SW480 (cell line): ENCODE results near the gene SIM2.

Experiments
- DNase-seq: peaks from one replicate; pipeline ENCODE4 v3.0.0-alpha.2; 2016; ENCODE audit warnings: low spot score

Gene SIM2

DNA sequence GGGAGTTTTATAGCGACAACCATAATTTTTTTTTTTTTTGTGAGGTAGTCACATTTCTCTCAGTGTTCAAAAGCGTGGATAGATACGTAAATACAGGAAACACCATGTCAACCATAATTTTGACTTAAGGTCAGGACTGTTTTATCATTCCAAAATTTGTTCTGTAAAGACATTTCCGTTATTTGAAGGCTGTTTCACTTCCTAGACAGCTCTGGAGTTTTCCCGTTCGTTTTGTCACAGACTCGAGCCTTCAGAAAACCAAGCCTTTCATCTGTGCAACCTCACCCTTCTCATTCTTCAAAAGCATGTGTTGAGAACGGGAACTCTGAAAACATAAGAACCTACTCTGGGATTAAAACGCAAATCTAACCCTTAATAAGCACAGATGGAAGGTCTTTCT, 17.9 kb downstream of the SIM2 start:
- DNase-seq: no peak

GRCh38 chr21:36717976-36718375, 19.1 kb downstream of the SIM2 start:
- DNase-seq: no peak

DNA sequence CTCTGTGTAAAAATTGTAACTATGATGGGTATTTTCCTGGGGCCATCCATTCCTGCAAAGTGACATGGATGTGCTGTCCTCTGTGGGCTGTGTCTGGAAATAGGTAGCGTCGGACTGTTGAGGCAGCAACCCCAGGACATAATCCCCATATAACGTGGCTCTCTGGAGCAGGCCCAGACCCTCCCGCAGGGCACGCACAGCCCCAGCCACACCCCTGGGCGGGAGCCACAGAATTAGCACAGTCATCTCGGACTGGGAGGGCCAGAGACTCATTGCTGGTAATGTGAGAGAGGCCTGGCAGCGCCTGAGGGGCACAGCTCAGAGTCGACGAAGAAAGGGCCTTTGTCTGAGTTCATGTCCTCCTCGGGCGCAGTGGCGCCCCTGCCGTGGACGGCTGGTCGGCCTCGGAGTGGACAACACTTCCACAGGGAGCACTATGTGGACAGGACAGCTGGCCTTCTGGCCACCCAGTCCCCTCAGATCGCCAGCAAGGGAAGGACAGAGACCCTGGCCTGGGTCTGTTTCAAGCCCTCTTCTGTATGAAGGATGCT, 20.1 kb downstream of the SIM2 start:
- peak; percentile 91 for DNase-seq

GRCh38 chr21:36719614-36720013, 20.7 kb downstream of the SIM2 start:
- peak; percentile 92 for DNase-seq

GRCh38 chr21:36721817-36722216, 22.9 kb downstream of the SIM2 start:
- DNase-seq: no peak

DNA sequence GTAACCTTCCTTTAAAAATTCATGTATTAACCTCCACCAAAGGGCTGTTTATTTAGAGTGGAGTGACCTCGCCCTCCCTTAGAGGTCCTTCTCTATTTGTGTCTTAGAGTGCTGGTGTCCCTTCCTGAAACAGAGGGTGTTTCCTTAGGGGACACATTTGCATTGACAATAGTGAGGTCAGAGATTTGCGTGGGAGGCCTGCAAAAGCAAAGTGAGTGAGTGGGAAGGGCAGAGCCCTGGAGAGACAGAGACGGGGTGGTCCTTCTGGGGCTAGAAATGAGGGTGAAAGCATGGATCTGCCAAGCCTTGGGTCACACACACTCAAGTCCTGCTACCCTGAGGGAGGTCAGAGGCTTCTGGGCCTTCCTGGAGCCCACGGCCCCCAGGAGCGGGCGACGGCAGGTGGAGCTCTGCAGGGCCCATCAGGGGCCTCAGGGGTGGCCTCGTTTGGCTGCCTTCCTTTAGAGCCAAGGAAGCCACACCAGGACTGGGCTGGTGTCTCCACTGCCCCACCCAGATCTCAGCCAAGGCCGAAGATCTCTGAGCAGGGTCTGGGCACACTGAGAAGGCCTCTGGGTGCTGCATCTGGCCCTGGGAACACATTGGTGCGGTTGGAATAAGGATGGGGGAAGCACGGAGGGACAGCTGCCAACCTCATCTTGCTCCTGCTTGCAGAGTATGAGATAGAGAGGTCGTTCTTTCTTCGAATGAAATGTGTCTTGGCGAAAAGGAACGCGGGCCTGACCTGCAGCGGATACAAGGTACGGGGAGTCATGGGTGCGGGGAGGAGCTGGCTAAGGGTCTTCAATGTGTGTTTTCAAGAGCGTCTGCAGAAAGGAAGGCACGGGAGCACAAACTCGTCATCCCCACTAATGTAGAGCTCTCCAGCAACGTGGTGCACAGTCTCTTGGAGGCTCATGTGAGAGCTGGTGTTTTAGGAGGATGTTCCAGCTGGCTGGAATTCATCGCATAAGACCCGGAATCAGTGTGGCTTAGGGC, 23.8 kb downstream of the SIM2 start:
- no peak for DNase-seq

GRCh38 chr21:36723371-36723881, 24.5 kb downstream of the SIM2 start:
- DNase-seq: no peak

- no peak for DNase-seq
Observed at GRCh38 chr21:36724660-36725059, 25.7 kb downstream of the SIM2 start.

DNA sequence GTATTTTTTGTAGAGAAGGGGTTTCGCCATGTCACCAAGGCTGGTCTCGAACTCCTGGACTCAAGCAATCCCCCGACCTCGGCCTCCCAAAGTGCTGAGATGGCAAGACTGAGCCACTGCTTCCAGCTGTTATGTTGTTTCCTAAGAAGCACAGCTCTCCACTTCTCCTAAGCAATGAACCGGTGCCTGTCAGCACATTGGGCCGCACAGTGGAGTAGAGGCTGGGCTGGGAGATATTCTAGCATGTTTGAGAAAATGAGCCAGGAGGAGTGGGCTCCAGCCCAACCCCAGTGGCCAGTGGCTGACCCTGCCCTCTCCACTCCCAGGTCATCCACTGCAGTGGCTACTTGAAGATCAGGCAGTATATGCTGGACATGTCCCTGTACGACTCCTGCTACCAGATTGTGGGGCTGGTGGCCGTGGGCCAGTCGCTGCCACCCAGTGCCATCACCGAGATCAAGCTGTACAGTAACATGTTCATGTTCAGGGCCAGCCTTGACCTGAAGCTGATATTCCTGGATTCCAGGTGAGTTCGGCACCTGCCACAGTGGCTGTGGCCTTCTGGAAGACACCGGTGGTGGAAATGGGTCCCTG, 27.0 kb downstream of the SIM2 start:
- no peak for DNase-seq

GRCh38 chr21:36727866-36728265, 29.0 kb downstream of the SIM2 start:
- DNase-seq: no peak

DNA sequence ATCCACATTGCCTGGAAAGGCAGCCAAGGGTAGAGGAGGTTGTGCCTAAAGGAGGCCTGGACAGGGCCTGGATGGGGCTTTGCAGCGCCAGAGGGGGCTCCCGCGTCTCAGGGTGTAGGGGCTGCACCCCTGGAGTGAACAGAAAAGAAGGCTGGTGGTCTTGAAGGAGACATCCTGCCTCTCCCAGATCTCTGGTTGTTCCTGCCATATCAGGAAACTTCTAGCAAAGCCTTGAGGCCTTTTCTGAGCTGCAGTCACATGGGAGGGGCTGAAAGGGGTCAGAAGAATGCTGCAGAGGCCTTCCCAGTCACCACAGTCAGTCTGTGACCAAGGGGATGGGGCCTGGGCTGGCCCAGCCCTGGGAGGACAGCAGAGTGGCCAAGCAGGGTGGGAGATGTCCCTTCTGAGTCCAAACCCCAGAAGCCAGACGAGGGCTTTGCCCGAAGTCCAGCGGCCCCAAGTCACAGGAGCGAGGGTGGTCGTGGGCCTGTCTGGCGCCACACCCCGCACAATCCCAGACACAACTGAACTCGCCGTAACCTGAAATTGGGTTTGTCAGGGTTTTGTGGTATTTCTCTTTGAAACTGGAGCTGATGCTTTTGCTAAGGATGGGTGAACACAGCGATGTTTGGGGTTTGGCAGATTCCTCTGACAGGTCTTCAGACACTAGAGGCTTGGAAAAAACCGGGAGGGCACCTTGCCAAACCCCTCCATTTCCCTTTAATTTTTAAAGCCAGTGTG, 29.6 kb downstream of the SIM2 start:
- peak; percentile 18 for DNase-seq

DNA sequence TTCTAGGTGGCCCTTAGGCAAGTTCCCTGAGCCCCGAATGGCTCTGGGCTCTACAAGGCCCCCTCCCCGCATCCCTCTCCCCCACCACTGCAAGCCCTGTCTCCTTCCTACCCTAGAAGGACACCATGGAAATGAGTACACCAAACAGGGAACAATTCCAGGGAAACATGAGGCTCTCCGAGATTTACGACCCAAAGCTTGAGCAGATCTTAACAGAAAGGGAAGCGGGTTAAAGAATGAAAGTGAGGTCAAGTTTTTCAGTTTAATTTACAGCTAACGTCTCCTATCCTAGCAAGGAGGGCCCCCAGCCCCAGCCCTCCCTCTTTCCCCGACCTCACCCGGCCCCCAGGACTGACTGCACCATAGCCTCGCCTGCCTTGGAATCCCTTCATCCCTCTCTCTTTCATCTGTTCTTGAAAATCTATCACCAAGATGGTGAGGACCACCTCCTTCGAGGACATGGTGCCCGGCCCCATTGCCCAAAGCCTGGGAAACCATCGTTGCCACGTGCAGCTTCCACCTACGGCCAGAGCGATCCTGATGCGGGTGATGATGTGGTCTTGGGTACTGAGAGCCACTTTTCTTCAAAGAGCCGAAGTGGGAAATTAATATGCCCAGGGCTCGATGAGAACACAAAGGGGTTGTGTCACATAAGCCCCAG, 30.5 kb downstream of the SIM2 start:
- DNase-seq: no peak

GRCh38 chr21:36730291-36731281, 31.7 kb downstream of the SIM2 start:
- no peak for DNase-seq

DNA sequence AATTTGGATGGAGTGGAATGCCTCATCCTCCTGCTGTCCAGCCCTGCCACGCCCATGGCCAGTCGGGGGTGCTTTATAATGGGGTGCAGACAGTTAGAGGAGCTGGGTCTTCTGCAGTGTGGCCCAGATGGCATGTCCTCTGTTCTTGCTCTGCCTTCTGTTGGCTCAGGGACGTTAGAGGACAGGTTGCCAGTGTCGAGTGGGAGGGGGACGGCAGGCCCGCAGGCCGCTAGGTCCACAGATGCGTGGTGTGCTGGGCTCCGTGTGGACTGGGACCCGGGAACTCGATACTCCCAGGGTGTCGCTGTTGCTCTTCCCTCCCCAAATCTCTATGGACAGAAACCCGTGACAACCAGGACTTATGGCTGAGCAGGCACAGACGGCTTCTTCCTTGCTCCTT, 33.3 kb downstream of the SIM2 start:
- DNase-seq: no peak

DNA sequence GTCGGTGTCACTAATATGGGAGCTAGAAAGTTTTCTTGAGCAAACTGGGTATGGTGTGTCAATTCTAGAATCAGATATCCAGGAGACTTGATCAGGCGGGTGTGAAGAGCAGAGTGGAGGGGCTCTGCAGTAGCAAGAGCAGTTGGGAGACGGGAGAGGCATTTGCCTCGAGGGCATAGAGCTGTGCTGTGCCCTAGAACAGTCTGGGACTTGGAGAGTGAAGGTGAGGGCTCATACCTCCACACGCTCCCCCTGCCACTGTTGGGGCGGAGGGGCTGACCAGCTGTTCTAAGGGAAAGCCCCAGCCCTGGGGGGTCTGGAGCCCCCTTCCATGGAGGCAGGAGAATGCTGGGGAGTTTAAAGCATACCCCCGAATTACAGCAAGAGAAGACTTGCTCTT, 33.8 kb downstream of the SIM2 start:
- no peak for DNase-seq

DNA sequence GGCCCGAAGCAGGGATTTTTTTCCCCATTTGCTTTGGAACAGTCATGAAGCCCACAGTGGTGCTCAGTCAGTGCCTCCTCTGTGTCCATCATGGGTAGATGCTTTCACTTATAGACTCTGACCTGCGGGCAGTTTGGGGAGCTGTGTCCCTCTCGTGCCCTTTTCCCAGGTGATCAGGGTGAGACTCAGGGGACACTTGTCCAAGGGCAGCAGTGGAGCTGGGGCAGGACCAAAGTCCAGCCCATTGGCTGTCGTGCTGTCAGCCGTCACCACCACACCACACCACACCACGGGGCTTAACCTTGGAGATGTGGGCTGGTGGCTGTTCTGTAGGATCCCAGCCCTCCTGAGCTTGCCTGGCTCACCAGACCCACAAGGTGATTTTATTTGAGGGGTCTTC, 34.9 kb downstream of the SIM2 start:
- DNase-seq: no peak

DNA sequence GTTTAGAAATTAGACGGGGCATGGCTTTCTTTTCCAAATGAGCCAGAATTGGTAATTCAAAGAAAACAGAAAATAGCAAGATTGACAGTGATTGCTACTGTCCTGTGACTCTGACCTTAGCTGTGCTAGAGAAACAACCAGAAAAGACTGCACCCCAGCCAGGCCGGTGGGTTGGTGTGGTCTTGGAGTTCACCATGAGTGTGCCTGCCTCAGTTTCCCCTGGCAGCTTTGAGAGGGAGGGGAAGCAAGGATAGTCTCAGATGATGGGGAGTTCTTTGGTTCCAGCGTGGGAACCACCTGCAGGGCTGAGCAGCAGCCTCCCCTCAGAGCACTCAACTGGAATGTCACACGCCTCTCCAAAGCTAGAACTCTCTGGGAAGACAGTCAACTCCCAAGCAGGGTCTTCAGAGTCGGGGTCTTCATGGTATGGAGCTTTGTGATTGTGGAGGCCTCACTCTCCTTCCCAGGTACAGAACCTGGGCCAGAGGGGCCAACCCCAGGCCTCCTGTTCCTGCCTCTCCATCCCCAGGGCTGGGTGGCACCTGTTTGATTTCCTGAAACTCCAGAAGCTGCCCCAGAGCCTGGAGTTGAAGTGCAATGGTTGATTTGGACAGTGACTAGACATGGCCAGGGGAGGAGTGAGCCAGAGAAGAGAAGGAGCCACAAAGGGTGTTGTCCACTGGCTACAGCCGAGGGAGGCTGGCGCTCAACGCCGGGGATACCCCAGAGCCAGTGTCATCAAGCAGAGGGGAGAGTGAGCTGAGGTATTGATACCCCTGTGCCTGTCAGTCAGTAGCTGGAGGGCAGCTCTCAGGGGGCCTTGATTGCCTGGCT, 35.7 kb downstream of the SIM2 start:
- no peak for DNase-seq

- no peak for DNase-seq
Observed at GRCh38 chr21:36735201-36735515, 36.2 kb downstream of the SIM2 start.

DNA sequence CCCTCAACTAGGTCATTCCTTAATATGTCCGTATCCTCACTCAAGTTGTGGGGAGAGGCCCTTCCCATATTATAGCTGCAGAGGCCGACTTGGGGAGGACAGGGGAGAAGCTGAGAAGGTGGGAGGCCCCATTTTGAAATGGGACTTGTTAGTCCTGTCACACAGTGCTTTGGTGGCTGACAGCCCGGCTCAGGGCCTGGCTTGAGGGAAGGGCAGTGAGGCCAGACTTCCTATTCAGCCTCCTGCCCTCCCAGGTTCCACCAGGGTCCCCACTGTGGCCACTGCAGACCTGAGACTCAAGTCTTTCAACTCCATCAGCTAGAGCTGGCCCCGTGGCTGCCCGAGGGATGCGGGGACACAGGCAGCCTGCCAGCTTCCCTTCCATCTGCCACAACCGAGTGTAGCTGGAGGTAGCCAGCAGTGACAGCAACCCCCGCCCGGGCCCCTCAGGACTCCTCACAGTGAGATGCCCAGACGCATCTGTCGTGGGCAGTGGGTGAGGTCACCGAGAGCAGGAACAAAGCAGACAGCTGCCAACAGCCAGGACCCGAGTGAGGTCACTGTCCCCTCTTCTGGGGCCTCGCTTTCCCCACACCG, 36.9 kb downstream of the SIM2 start:
- no peak for DNase-seq
